HG03460 (cell line): ENCODE results near the gene PRRC2A.
A peak's percentile ranks its signal among the peaks of the same experiment; 100 is the strongest.

Source experiments
- ATAC-seq: cut with Tn5 transposase; IDR thresholded peaks from one replicate; pipeline ENCODE4 v1.9.1; 2021; ENCODE audit not compliant: unreplicated experiment

Gene PRRC2A

GRCh38 chr6:31664790-31665500, 44.4 kb downstream of the PRRC2A start, which contains the start of gene GPANK1:
TSS of gene GPANK1 (minus strand) at chr6:31664997. CDS start at chr6:31664478, 519 bp downstream.
- no peak for ATAC-seq

- peak; percentile 72 for ATAC-seq
Observed at GRCh38 chr6:31665501-31666336, 45.2 kb downstream of the PRRC2A start, which contains the start of gene CSNK2B. TSS of gene CSNK2B (plus strand) at chr6:31666080. CDS start at chr6:31666832, 752 bp downstream.

GRCh38 chr6:31666337-31666965, 45.9 kb downstream of the PRRC2A start:
- ATAC-seq: no peak

GRCh38 chr6:31669676-31670075, 49.2 kb downstream of the PRRC2A start, which contains the start of gene LY6G5B:
TSS of gene LY6G5B (plus strand) at chr6:31669976. CDS start at chr6:31670951, 975 bp downstream.
- no peak for ATAC-seq

GRCh38 chr6:31676322-31676903, 55.9 kb downstream of the PRRC2A start:
- ATAC-seq: no peak

GRCh38 chr6:31676904-31677303, 56.4 kb downstream of the PRRC2A start:
- no peak for ATAC-seq

GRCh38 chr6:31677955-31678354, 57.4 kb downstream of the PRRC2A start:
- no peak for ATAC-seq

- ATAC-seq: no peak
Observed at GRCh38 chr6:31680226-31681134, 60.0 kb downstream of the PRRC2A start, which contains the start of gene LY6G5C. TSS of gene LY6G5C (minus strand) at chr6:31681067. CDS start at chr6:31680373, 694 bp downstream.

- ATAC-seq: no peak
Observed at GRCh38 chr6:31681135-31681671, 60.7 kb downstream of the PRRC2A start.

GRCh38 chr6:31683591-31683990, 63.1 kb downstream of the PRRC2A start:
- no peak for ATAC-seq

- ATAC-seq: no peak
Observed at GRCh38 chr6:31686483-31686882, 66.0 kb downstream of the PRRC2A start.

- no peak for ATAC-seq
Observed at GRCh38 chr6:31687321-31687720, 66.8 kb downstream of the PRRC2A start.
